Nephron (organoid): ENCODE results near the gene PRC1.

Experiments
- H3K27ac Mint-ChIP-seq, 3 experiments: 2 replicates each; pipeline ENCODE4 v1.8.0; 2020; ENCODE audit warnings: mixed read lengths in 3 of 3, mild to moderate bottlenecking in 2 of 3, moderate library complexity in 1 of 3
- H3K27me3 Mint-ChIP-seq: 2 replicates; pipeline ENCODE4 v1.8.0; 2021; ENCODE audit warnings: low read depth, mild to moderate bottlenecking, moderate library complexity, mixed read lengths
- H3K36me3 Mint-ChIP-seq: 2 replicates; pipeline ENCODE4 v1.8.0; 2020; ENCODE audit warnings: low read depth, mixed read lengths
- H3K4me1 Mint-ChIP-seq: 2 replicates; pipeline ENCODE4 v1.8.0; 2020; ENCODE audit warnings: mixed read lengths
- H3K4me3 Mint-ChIP-seq, 3 experiments: 2 replicates each; pipeline ENCODE4 v1.8.0; 2020; ENCODE audit warnings: mild to moderate bottlenecking in 3 of 3, mixed read lengths in 3 of 3, moderate library complexity in 2 of 3
- H3K9me3 Mint-ChIP-seq: 2 replicates; pipeline ENCODE4 v1.8.0; 2020; ENCODE audit warnings: mixed read lengths
- CTCF ChIP-seq, 3 experiments: fragments of 200-600 bp; sonication (generic); IDR thresholded peaks; one replicate each; pipeline ENCODE4 v1.5.0; 2021; ENCODE audit warnings: antibody characterized with exemption in 3 of 3; ENCODE audit not compliant: unreplicated experiment in 3 of 3

Gene PRC1

DNA sequence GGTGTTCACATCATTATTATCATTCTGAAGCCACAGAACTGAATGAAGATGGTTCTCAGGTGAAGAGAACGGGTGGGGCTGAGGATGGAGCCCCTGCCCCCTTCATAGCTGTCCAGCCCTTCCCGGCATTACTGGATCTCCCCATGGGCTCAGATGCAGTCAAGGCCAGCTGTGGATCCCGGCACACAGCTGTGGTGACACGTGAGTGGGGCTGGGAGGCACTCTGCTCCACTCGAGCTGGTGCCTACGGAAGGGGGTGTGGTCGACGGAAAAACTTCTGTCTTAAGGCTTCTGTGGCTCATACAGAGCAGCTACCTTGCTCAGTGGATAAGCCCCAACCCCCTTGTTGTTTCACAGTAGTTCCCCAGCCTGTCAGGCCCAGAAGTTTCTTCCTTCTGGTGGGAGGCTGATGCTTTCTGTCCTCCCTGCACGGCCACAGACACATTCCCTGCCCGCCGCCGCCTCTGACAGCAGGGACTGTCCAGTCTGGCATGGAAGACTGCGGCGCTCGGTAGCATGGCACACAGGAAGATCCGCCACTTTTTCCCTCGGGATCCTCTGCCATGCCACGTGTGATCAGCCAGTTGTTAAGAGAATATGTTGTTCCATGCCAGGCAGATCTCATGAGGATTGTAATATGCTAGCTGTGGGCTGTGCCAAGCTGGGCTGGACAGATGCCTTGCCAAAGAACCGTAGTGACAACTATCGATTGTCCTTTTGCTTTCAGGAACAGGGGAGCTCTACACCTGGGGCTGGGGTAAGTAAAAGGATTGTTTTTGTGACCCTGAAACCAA is 33.8 kb downstream of the PRC1 start:
- H3K27ac Mint-ChIP-seq, result no peak overlapping the region
- H3K9me3 Mint-ChIP-seq, result no peaks in the 10 kb centered on the region
- TF ChIP-seq CTCF (IDR thresholded peaks at IDR 0.05; ENCODE audit: unreplicated experiment in 3 of 3), result no peak

GRCh38 chr15:90959894-90960293 is 34.4 kb downstream of the PRC1 start:
- no peaks in the 10 kb centered on the region for H3K9me3 Mint-ChIP-seq
- no peak for TF ChIP-seq CTCF (IDR thresholded peaks at IDR 0.05; ENCODE audit: unreplicated experiment in 3 of 3)
- peaks cover 24% of the 10 kb centered on the region for H3K36me3 Mint-ChIP-seq
- peaks cover 25% of the 10 kb centered on the region for H3K4me1 Mint-ChIP-seq
- H3K27me3 Mint-ChIP-seq, result no peaks in the 10 kb centered on the region
- peak overlapping the region; percentile 34 to 72 (median 57) for H3K4me3 Mint-ChIP-seq
- peak overlapping the region in 2 of 3 experiments; percentile 30 to 58 for H3K27ac Mint-ChIP-seq

More for the DNA sequence above, 33.8 kb downstream of the PRC1 start:
- H3K4me1 Mint-ChIP-seq, result peaks cover 25% of the 10 kb centered on the region
- no peak overlapping the region for H3K4me3 Mint-ChIP-seq
- peaks cover 28% of the 10 kb centered on the region for H3K36me3 Mint-ChIP-seq
- H3K27me3 Mint-ChIP-seq, result no peaks in the 10 kb centered on the region

GRCh38 chr15:90959028-90959595 is 35.2 kb downstream of the PRC1 start:
- peaks cover 25% of the 10 kb centered on the region for H3K4me1 Mint-ChIP-seq
- H3K27me3 Mint-ChIP-seq, result no peaks in the 10 kb centered on the region
- H3K4me3 Mint-ChIP-seq, result peak overlapping the region; percentile 50 to 79 (median 72)
- peak overlapping the region in 2 of 3 experiments; percentile 30 to 58 for H3K27ac Mint-ChIP-seq
- peaks cover 24% of the 10 kb centered on the region for H3K36me3 Mint-ChIP-seq
- H3K9me3 Mint-ChIP-seq, result no peaks in the 10 kb centered on the region
- no peak for TF ChIP-seq CTCF (IDR thresholded peaks at IDR 0.05; ENCODE audit: unreplicated experiment in 3 of 3)

DNA sequence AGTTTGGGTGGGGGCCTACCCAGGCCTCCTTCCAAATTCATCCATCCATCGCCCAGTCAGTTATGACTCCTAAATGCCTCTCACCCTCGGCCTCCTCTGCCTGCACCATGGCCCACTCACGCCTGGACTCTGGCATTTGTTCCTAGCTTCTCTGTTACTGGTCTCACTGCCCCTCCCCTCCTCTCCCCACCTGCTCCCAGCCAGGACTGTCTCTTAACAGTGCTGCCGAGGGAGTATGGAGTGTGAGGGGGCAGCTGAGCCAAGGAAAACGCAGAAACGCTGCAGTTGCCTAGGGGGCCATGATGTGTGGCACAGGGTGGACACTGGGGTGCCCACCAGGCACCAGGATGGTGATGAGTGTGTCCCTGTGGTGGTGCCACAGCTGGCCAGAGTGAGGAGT is 36.5 kb downstream of the PRC1 start:
- peaks cover 25% of the 10 kb centered on the region for H3K4me1 Mint-ChIP-seq
- H3K9me3 Mint-ChIP-seq, result no peaks in the 10 kb centered on the region
- peak overlapping the region; percentile 89 to 96 (median 91) for H3K4me3 Mint-ChIP-seq
- peaks cover 21% of the 10 kb centered on the region for H3K36me3 Mint-ChIP-seq
- TF ChIP-seq CTCF (IDR thresholded peaks at IDR 0.05; ENCODE audit: unreplicated experiment in 3 of 3), result no peak
- H3K27ac Mint-ChIP-seq, result peak overlapping the region; percentile 79 to 87 (median 82)
- no peaks in the 10 kb centered on the region for H3K27me3 Mint-ChIP-seq

GRCh38 chr15:90957031-90957790 is 37.1 kb downstream of the PRC1 start:
- no peak for TF ChIP-seq CTCF (IDR thresholded peaks at IDR 0.05; ENCODE audit: unreplicated experiment in 3 of 3)
- Mint-ChIP-seq H3K36me3 (peaks cover 21% of the 10 kb centered on the region), H3K9me3 (no peaks in the 10 kb centered on the region), H3K4me1 (peaks cover 25% of the 10 kb centered on the region), H3K4me3 (peak overlapping the region; percentile 89 to 96 (median 91)), H3K27ac (peak overlapping the region; percentile 79 to 87 (median 82)), H3K27me3 (no peaks in the 10 kb centered on the region)
